CD4-positive, alpha-beta memory T cell (primary cell): ENCODE data around the gene AK5. TPM values are rescaled to one million over a fixed set of nuclear protein-coding genes. Genes with fewer than 3 reads are reported as not detected.

Experiments used
- CTCF ChIA-PET: fragments of 350-600 bp; sonication (Branson Sonifier 250); formaldehyde crosslinking; loops from one replicate; lab custom pipeline; 2021; ENCODE audit warnings: inconsistent platforms; ENCODE audit not compliant: partially characterized antibody; lab: Charles Lee
- POLR2A ChIA-PET: fragments of 350-600 bp; sonication (Branson Sonifier 250); formaldehyde crosslinking; loops from one replicate; lab custom pipeline; 2021; ENCODE audit not compliant: partially characterized antibody; lab: Charles Lee
- DNase-seq, 5 donors: peaks; one replicate each; pipeline versions ENCODE4 v3.0.0 to v3.0.0-alpha.2; 2020 to 2022; ENCODE audit warnings: mixed read lengths in 1 of 5
- H3K27ac ChIP-seq: one replicate; pipeline ENCODE4 v1.7.0; 2013; ENCODE audit warnings: low read depth, low read length
- H3K27me3 ChIP-seq: 2 replicates; pipeline ENCODE4 v1.7.0; 2013; ENCODE audit warnings: mild to moderate bottlenecking, low read length, moderate library complexity; ENCODE audit not compliant: insufficient read depth
- H3K36me3 ChIP-seq: 2 replicates; pipeline ENCODE4 v1.7.0; 2013; ENCODE audit warnings: mild to moderate bottlenecking, low read length, moderate library complexity; ENCODE audit not compliant: insufficient read depth
- H3K4me1 ChIP-seq: 2 replicates; pipeline ENCODE4 v1.7.0; 2013; ENCODE audit warnings: mild to moderate bottlenecking, low read length, moderate library complexity; ENCODE audit not compliant: insufficient read depth
- H3K4me3 ChIP-seq, 2 donors: one replicate each; pipeline ENCODE4 v1.7.0; 2013; ENCODE audit warnings: low read length in 2 of 2, mild to moderate bottlenecking in 1 of 2
- H3K9me3 ChIP-seq, 2 donors: one replicate each; pipeline ENCODE4 v1.7.0; 2013; ENCODE audit warnings: low read length in 2 of 2, control low read depth in 1 of 2; ENCODE audit not compliant: control insufficient read depth in 1 of 2
- H3K27ac Mint-ChIP-seq, 7 donors: one replicate each; pipeline ENCODE4 v1.8.0; 2020 to 2021; ENCODE audit warnings: mixed read lengths in 7 of 7, mild to moderate bottlenecking in 6 of 7, inconsistent platforms in 3 of 7, moderate library complexity in 3 of 7
- H3K27me3 Mint-ChIP-seq, 2 donors: one replicate each; pipeline ENCODE4 v1.8.0; 2020 to 2021; ENCODE audit warnings: mixed read lengths in 2 of 2
- H3K36me3 Mint-ChIP-seq, 2 donors: one replicate each; pipeline ENCODE4 v1.8.0; 2020 to 2021; ENCODE audit warnings: mixed read lengths in 2 of 2, inconsistent platforms in 1 of 2, mild to moderate bottlenecking in 1 of 2
- H3K4me1 Mint-ChIP-seq, 4 donors: one replicate each; pipeline ENCODE4 v1.8.0; 2020 to 2021; ENCODE audit warnings: mixed read lengths in 4 of 4, mild to moderate bottlenecking in 1 of 4
- H3K4me3 Mint-ChIP-seq, 8 donors: one replicate each; pipeline ENCODE4 v1.8.0; 2020 to 2021; ENCODE audit warnings: mixed read lengths in 8 of 8, mild to moderate bottlenecking in 7 of 8, moderate library complexity in 6 of 8, inconsistent platforms in 3 of 8
- H3K9me3 Mint-ChIP-seq, 8 donors: one replicate each; pipeline ENCODE4 v1.8.0; 2020 to 2021; ENCODE audit warnings: mixed read lengths in 8 of 8, mild to moderate bottlenecking in 5 of 8, inconsistent platforms in 3 of 8, moderate library complexity in 1 of 8
- intact Hi-C: fragments of 100-400 bp; cut with micrococcal nuclease; formaldehyde crosslinking; loops from one replicate; pipeline ENCODE4 v1.15.1; 2023
- polyA plus RNA-seq, 2 donors: library from polyadenylated mRNA; unstranded; fragments of 300-500 nt; fragmentation: Illumina TruSeq; gene quantifications; one replicate each; pipeline ENCODE4 v1.2.3, GENCODE V29; 2021
- total RNA-seq, 2 experiments: library from RNA; stranded (reverse); gene quantifications; one replicate each; pipeline ENCODE4 v1.2.3, GENCODE V29; 2021

AK5 gene
- total and polyA plus RNA-seq, 4 experiments from 2014 or later = 17.0 to 25.5 (median 19.3) TPM

DNA sequence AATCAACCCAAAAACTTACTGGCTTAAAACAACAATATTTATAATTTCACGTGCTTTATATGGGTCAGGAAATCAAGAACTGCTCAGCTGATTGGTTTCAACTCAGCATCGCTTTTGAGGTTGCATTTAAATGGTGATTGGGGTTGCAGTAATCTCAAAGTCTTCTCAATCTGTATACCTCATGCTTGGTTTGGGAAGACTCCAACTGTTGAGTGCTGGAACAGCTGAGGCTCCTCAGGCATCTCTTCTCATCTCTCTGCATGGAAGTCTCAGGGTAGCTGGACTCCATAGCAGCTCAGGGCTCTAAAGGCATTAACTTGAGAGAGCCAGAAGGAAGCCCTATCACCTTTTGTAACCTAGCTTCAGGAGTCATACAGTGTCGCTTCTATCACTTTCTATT is 35.1 kb downstream of the AK5 start:
- H3K4me3 ChIP-seq = no peak overlapping the region
- H3K27me3 ChIP-seq = no peaks in the 10 kb centered on the region
- no peaks in the 10 kb centered on the region for H3K36me3 ChIP-seq
- POLR2A ChIA-PET = no interaction called here
- CTCF ChIA-PET = no interaction called here
- Mint-ChIP-seq H3K36me3 (peaks cover 2 to 18% of the 10 kb centered on the region in 2 donors), H3K4me3 (no peak overlapping the region), H3K27ac (no peak overlapping the region), H3K9me3 (peaks cover 0 to 4% (median 0%) of the 10 kb centered on the region in 8 donors), H3K27me3 (peaks cover 1 to 3% of the 10 kb centered on the region in 2 donors), H3K4me1 (peaks cover 6 to 17% (median 9%) of the 10 kb centered on the region in 4 donors)
- H3K9me3 ChIP-seq = no peaks in the 10 kb centered on the region
- DNase-seq = no peak
- H3K4me1 ChIP-seq = no peaks in the 10 kb centered on the region
- no peak overlapping the region for H3K27ac ChIP-seq
- intact Hi-C loops = no loop called here

DNA sequence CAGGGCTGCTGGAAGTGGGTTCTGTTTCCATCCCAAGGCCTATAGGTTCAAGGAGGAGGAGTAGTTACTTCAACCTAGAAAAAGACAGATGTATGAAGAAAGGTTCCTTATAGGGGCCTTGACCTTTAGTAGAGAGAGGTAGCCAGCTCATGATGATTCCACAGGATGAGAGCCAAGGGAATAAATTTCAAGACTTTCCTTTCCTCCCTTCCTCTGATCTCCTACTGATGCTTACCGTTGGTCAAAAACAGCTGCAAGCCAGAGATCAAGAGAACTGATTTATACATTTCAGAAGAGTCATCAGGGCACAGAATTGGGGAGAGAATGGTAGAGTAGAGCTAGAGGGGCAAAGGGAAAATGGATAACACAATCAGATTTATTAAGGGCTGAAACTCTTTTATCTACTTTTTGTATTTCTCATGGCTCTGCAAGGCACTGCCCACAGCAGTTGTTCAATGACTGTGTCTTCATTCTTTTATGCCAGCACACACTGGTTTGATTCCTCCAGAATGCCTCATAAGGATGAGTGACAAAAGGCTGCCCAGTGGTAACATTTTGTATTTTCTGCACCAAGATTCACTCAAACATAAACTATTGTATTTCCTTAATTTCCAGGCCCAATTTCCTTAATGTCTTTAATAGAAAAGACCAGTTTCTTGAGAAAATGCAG is 37.4 kb downstream of the AK5 start:
- H3K4me3 Mint-ChIP-seq = no peak overlapping the region
- CTCF ChIA-PET = no interaction called here
- DNase-seq = no peak
- H3K4me1 Mint-ChIP-seq = peaks cover 0 to 6% (median under 1%) of the 10 kb centered on the region in 4 donors
- no peak overlapping the region for H3K27ac ChIP-seq
- no peaks in the 10 kb centered on the region for H3K36me3 ChIP-seq
- H3K4me1 ChIP-seq = no peaks in the 10 kb centered on the region
- POLR2A ChIA-PET = no interaction called here
- peaks cover 0 to 4% (median 0%) of the 10 kb centered on the region in 8 donors for H3K9me3 Mint-ChIP-seq
- H3K27me3 Mint-ChIP-seq = no peaks in the 10 kb centered on the region
- no peaks in the 10 kb centered on the region for H3K9me3 ChIP-seq
- peak overlapping the region in 1 of 7 donors; percentile 19 for H3K27ac Mint-ChIP-seq
- H3K36me3 Mint-ChIP-seq = peaks cover 0 to 14% of the 10 kb centered on the region in 2 donors
- H3K4me3 ChIP-seq = no peak overlapping the region
- H3K27me3 ChIP-seq = no peaks in the 10 kb centered on the region
- intact Hi-C loops = no loop called here

DNA sequence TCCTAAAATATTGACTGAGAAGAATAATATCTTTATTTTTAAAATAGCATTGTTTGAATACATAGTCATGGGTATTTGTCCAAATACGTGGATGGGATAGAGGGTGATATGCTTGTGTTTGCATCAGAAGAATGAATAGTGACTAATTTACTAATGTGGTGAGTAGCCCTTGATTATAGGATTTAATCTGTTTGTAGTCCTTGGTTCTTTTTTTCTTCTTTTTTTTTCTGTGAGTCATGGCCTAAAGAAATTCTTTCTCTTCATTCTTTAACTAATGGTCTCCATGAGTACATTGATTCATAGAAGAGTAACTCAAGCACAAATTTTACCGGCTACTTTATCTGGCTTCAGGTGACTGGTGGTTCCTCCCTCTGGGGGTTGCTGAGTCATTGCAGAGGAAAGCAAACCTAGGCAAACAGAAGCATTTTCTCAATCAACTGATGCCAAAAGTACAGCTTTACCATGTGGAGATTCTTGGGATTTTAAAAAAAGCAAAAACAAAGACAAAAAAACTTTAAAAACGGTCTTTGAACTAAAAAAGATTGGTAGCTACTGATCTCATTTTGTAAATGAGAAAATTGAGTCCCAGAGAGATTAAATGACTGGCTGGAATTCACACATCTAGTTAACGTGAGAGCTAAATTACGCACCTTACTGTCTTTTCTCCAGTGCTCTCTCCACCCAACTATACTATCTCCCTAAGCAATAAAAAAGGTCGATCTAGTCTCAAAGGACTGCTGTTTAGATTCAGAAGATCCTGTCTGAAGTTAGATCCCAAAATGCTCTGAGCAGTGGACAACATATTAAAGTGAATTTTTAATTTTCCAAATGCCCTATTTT is 40.5 kb downstream of the AK5 start:
- peak overlapping the region in 1 of 7 donors; percentile 9 for H3K27ac Mint-ChIP-seq

DNA sequence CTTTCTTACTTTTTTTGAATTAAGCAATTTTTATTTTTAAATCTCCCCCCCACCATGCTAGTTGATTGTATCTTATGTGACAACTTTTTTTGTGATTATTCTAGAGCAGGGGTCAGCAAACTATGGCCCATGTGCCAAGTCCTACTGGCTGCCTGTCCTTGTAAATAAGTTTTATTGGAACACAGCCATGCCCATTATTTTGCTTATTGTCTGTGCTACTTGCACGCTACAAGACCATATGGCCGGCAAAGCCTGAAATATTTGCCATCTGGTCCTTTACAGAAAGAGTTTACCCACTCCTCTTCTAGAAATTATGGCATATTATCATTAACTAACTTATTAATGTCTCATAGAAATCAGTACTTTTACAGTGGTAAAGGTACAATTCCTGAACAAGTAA is 51.7 kb downstream of the AK5 start:
- peaks cover 0 to 6% (median 4%) of the 10 kb centered on the region in 4 donors for H3K4me1 Mint-ChIP-seq
- H3K36me3 Mint-ChIP-seq = peaks cover 7 to 23% of the 10 kb centered on the region in 2 donors
- intact Hi-C loops = no loop called here
- no peaks in the 10 kb centered on the region for H3K9me3 ChIP-seq
- DNase-seq = no peak
- H3K27ac Mint-ChIP-seq = peak overlapping the region in 1 of 7 donors; percentile 5
- H3K36me3 ChIP-seq = no peaks in the 10 kb centered on the region
- peaks cover 0 to 23% (median 10%) of the 10 kb centered on the region in 8 donors for H3K9me3 Mint-ChIP-seq
- H3K4me1 ChIP-seq = peaks cover 10% of the 10 kb centered on the region
- H3K27me3 ChIP-seq = no peaks in the 10 kb centered on the region
- no peak overlapping the region for H3K4me3 Mint-ChIP-seq
- no peak overlapping the region for H3K4me3 ChIP-seq
- H3K27me3 Mint-ChIP-seq = peaks cover 0 to 1% of the 10 kb centered on the region in 2 donors
- ChIA-PET CTCF (no interaction called here), POLR2A (no interaction called here)
- no peak overlapping the region for H3K27ac ChIP-seq

More for the DNA sequence above, 40.5 kb downstream of the AK5 start:
- Mint-ChIP-seq H3K27me3 (no peaks in the 10 kb centered on the region), H3K4me1 (peaks cover 0 to 6% (median 2%) of the 10 kb centered on the region in 4 donors), H3K9me3 (peaks cover 0 to 4% (median 0%) of the 10 kb centered on the region in 8 donors), H3K36me3 (peaks cover 0 to 14% of the 10 kb centered on the region in 2 donors), H3K4me3 (no peak overlapping the region)
- no peak overlapping the region for H3K27ac ChIP-seq
- intact Hi-C loops = no loop called here
- DNase-seq = no peak
- CTCF ChIA-PET = no interaction called here
- no peaks in the 10 kb centered on the region for H3K9me3 ChIP-seq
- no peak overlapping the region for H3K4me3 ChIP-seq
- H3K27me3 ChIP-seq = no peaks in the 10 kb centered on the region
- H3K36me3 ChIP-seq = no peaks in the 10 kb centered on the region
- POLR2A ChIA-PET = no interaction called here
- no peaks in the 10 kb centered on the region for H3K4me1 ChIP-seq

DNA sequence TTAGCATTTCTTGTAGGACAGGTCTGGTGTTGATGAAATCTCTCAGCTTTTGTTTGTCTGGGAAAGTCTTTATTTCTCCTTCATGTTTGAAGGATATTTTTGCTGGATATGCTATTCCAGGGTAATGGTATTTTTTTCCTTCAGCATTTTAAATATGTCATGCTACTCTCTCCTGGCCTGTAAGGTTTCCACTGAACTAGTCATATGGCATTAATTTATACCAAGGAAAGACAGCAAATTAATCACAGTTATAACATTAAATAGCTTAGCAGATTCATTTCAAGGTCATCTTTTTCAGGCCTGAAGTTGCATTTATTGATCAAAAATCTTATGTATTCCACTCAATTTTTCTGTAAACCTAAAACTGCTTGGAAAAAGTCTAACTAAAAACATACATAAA is 54.9 kb downstream of the AK5 start:
- Histone ChIP-seq H3K27ac (no peak overlapping the region), H3K36me3 (no peaks in the 10 kb centered on the region), H3K4me1 (no peaks in the 10 kb centered on the region), H3K4me3 (no peak overlapping the region), H3K9me3 (no peaks in the 10 kb centered on the region), H3K27me3 (no peaks in the 10 kb centered on the region)
- Mint-ChIP-seq H3K27ac (no peak overlapping the region), H3K27me3 (peaks cover 0 to 1% of the 10 kb centered on the region in 2 donors), H3K4me3 (no peak overlapping the region), H3K36me3 (peaks cover 7 to 27% of the 10 kb centered on the region in 2 donors), H3K4me1 (no peaks in the 10 kb centered on the region), H3K9me3 (peaks cover 0 to 23% (median 10%) of the 10 kb centered on the region in 8 donors)
- intact Hi-C loops = no loop called here
- ChIA-PET POLR2A (no interaction called here), CTCF (no interaction called here)
- no peak for DNase-seq

DNA sequence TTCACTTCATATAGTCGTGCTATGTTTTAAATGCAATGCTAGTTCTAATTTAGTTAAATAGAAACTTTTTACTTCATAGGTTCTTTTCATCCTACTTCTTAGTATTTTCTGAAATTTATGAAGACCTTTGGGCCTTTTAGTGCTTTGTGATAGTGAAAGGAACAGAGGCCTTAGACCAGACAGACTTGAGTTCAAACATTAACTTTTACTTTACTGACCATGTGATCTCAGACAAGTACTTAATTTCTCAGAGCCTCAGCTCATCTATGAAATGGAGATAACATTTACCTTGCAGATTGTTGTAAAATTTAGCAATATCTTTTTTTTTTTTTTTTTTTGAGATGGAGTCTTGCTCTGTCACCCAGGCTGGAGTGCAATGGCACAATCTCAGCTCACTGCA is 57.5 kb downstream of the AK5 start:
- ChIA-PET POLR2A (no interaction called here), CTCF (no interaction called here)
- H3K27ac Mint-ChIP-seq = no peak overlapping the region
- no peaks in the 10 kb centered on the region for H3K27me3 Mint-ChIP-seq
- DNase-seq = no peak
- Histone ChIP-seq H3K4me3 (no peak overlapping the region), H3K4me1 (no peaks in the 10 kb centered on the region), H3K27ac (no peak overlapping the region), H3K27me3 (no peaks in the 10 kb centered on the region), H3K36me3 (no peaks in the 10 kb centered on the region), H3K9me3 (no peaks in the 10 kb centered on the region)
- H3K4me1 Mint-ChIP-seq = peaks cover 0 to 1% (median 0%) of the 10 kb centered on the region in 4 donors
- peaks cover 3 to 28% of the 10 kb centered on the region in 2 donors for H3K36me3 Mint-ChIP-seq
- intact Hi-C loops = no loop called here
- no peak overlapping the region for H3K4me3 Mint-ChIP-seq
- H3K9me3 Mint-ChIP-seq = peaks cover 0 to 13% (median 7%) of the 10 kb centered on the region in 8 donors

DNA sequence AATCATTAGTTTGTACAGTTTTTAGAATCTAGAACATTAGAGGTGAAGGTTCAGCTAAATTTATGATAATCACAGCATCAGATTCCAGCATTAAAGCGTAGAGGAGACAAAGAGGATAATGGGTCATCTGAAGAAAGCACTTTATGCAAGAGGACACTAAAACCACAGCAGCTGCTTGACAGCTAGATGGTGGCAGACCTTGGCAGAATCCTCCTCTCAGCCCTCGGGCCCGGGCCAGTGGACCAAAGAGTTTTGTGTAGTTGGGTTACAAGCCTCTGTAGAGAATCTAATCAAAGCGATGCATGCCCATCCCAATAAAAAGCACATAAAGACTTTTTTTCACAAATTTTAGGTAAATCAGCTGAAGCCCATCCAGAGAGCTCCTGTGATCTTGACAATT is 59.4 kb downstream of the AK5 start:
- Histone ChIP-seq H3K27me3 (no peaks in the 10 kb centered on the region), H3K4me3 (no peak overlapping the region), H3K9me3 (no peaks in the 10 kb centered on the region), H3K27ac (no peak overlapping the region), H3K4me1 (no peaks in the 10 kb centered on the region), H3K36me3 (no peaks in the 10 kb centered on the region)
- DNase-seq = no peak
- H3K27ac Mint-ChIP-seq = no peak overlapping the region
- ChIA-PET POLR2A (no interaction called here), CTCF (no interaction called here)
- intact Hi-C loops = no loop called here
- H3K9me3 Mint-ChIP-seq = no peaks in the 10 kb centered on the region
- peaks cover 0 to 1% (median 0%) of the 10 kb centered on the region in 4 donors for H3K4me1 Mint-ChIP-seq
- no peak overlapping the region for H3K4me3 Mint-ChIP-seq
- H3K36me3 Mint-ChIP-seq = peaks cover 0 to 18% of the 10 kb centered on the region in 2 donors
- H3K27me3 Mint-ChIP-seq = no peaks in the 10 kb centered on the region
